Measurements from ENCODE around the gene MYRF. TPM values are rescaled to one million over a fixed set of nuclear protein-coding genes. Genes with fewer than 3 reads are reported as not detected.
A peak's percentile ranks its signal among the peaks of the same experiment; 100 is the strongest.

Gene MYRF
- total and polyA plus RNA-seq, 2 of the 4 experiments (the other 2 are of a cell fraction), result 1.6 to 10.7 TPM

- TF ChIP-seq MXI1 (IDR thresholded peaks at IDR 0.05; ENCODE audit: borderline replicate concordance, low read depth, low read length) (peak; percentile 83), CEBPB (IDR thresholded peaks at IDR 0.05; ENCODE audit: low read depth, low read length) (no peak), BHLHE40 (IDR thresholded peaks at IDR 0.05; ENCODE audit: low read depth, low read length) (peak; percentile 80)
Measured at GRCh38 chr11:61792310-61793082, 40.1 kb downstream of the MYRF start, which contains the start of the genes FEN1 and TMEM258 (continued).

GRCh38 chr11:61793083-61793828 is 40.8 kb downstream of the MYRF start:
- Histone ChIP-seq H2AK9ac (replicated peaks; ENCODE audit: low read depth, low read length, poor library complexity) (peak overlapping the region; percentile 99), H3K4me2 (ENCODE audit: low read depth, low read length) (peak overlapping the region; percentile 98), H3K18ac (ENCODE audit: low read depth, low read length) (no peak overlapping the region), H3K36me3 (ENCODE audit: control insufficient read depth, insufficient read depth, low read length) (peaks cover 28% of the 10 kb centered on the region), H2AFZ (replicated peaks; ENCODE audit: low read length, poor library complexity) (peak overlapping the region; percentile 100), H3K23ac (ENCODE audit: low read depth, low read length) (peak overlapping the region; percentile 55), H3K27me3 (ENCODE audit: control insufficient read depth, insufficient read depth, low read length) (no peaks in the 10 kb centered on the region), H2BK120ac (ENCODE audit: low read depth, low read length) (no peak overlapping the region), H4K5ac (ENCODE audit: low read depth, low read length) (peak overlapping the region; percentile 42; the same call in 1 of the 2 replicates), H4K8ac (ENCODE audit: low read depth in 2 of 2, low read length in 2 of 2) (peak overlapping the region; percentile 70 to 90; a peak in 3 of 4 replicates), H4K20me1 (ENCODE audit: insufficient read depth, low read length) (peaks cover 3% of the 10 kb centered on the region), H3K56ac (ENCODE audit: extremely low read depth, insufficient read depth, low read length) (peak overlapping the region; percentile 75), H3K9ac (ENCODE audit: low read depth, low read length) (peak overlapping the region; percentile 99), H3K4me3 (ENCODE audit: insufficient read depth, low read depth, low read length) (peak overlapping the region; percentile 74), H3K79me1 (ENCODE audit: low read depth in 1 of 2, low read length in 2 of 2) (peaks cover 32 to 66% of the 10 kb centered on the region in 2 experiments), H4K91ac (ENCODE audit: insufficient read depth, low read depth, low read length) (peak overlapping the region; percentile 75), H3K9me1 (ENCODE audit: insufficient read depth, low read length) (no peaks in the 10 kb centered on the region), H3K14ac (replicated peaks; ENCODE audit: low read depth, low read length) (peak overlapping the region; percentile 46), H2AK5ac (ENCODE audit: low read depth, low read length) (peak overlapping the region; percentile 85), H2BK20ac (ENCODE audit: low read depth, low read length) (no peak overlapping the region), H3K4ac (ENCODE audit: low read depth, low read length) (peak overlapping the region; percentile 72), H3K27ac (ENCODE audit: insufficient read depth, low read length) (peak overlapping the region; percentile 98), H3K9me3 (ENCODE audit: control insufficient read depth, insufficient read depth, low read length) (no peaks in the 10 kb centered on the region), H2BK15ac (ENCODE audit: low read depth, low read length) (no peak overlapping the region), H3K4me1 (ENCODE audit: control insufficient read depth, insufficient read depth, low read length) (peaks cover 3% of the 10 kb centered on the region), H2BK5ac (ENCODE audit: low read depth, low read length, poor library complexity, severe bottlenecking) (no peak overlapping the region)
- dilution Hi-C loops (cut with HindIII; ENCODE audit: low sequenced_read_pairs, unreplicated experiment), result no loop called here
- no peak for DNase-seq
- ChIA-PET CTCF (no interaction called here), POLR2A (ENCODE audit: unreplicated experiment) (interaction anchor here (0.5 to 0.6 kb wide), 2 partner anchors 28 to 168 kb away, joined by 3 read pairs; no protein-coding TSS in a partner anchor)
- peak; percentile 15 for ATAC-seq (ENCODE audit: low read depth)
- no TSS peak for BruUV-seq (replicated peaks)
- intact Hi-C loops (cut with micrococcal nuclease), result no loop called here
- WGBS, 2 experiments (ENCODE audit: extremely low coverage in 2 of 2, insufficient read length in 1 of 2), result 0% methylated on average over 3 of the region's 29 CpGs; no CpG with 5 or more reads in 1 of the 2 experiments
- in situ Hi-C loops (cut with MboI; ENCODE audit: low sequenced_read_pairs), result loop anchor here (10.0 kb wide), 1 partner anchor 312 kb away; no protein-coding TSS in a partner anchor
- TF ChIP-seq MAFK (IDR thresholded peaks at IDR 0.05; ENCODE audit: low read depth, low read length) (no peak), MAZ (IDR thresholded peaks at IDR 0.05; ENCODE audit: borderline replicate concordance, low read depth, low read length) (no peak), RFX5 (IDR thresholded peaks at IDR 0.05; ENCODE audit: low read depth, low read length) (no peak), RCOR1 (IDR thresholded peaks at IDR 0.05; ENCODE audit: insufficient replicate concordance, low read length) (no peak), BHLHE40 (IDR thresholded peaks at IDR 0.05; ENCODE audit: low read depth, low read length) (no peak), CHD1 (IDR thresholded peaks at IDR 0.05; ENCODE audit: low read depth, low read length) (no peak), RAD21 (IDR thresholded peaks at IDR 0.05; ENCODE audit: low read length) (no peak), MXI1 (IDR thresholded peaks at IDR 0.05; ENCODE audit: borderline replicate concordance, low read depth, low read length) (no peak), POLR2A (IDR thresholded peaks at IDR 0.05; ENCODE audit: low read depth, low read length) (no peak), CEBPB (IDR thresholded peaks at IDR 0.05; ENCODE audit: low read depth, low read length) (no peak), FOS (IDR thresholded peaks at IDR 0.05; ENCODE audit: low read depth, low read length) (no peak), NFE2L2 (IDR thresholded peaks at IDR 0.05; ENCODE audit: low read depth, low read length) (no peak)
- TF ChIP-seq, protein P1, sequence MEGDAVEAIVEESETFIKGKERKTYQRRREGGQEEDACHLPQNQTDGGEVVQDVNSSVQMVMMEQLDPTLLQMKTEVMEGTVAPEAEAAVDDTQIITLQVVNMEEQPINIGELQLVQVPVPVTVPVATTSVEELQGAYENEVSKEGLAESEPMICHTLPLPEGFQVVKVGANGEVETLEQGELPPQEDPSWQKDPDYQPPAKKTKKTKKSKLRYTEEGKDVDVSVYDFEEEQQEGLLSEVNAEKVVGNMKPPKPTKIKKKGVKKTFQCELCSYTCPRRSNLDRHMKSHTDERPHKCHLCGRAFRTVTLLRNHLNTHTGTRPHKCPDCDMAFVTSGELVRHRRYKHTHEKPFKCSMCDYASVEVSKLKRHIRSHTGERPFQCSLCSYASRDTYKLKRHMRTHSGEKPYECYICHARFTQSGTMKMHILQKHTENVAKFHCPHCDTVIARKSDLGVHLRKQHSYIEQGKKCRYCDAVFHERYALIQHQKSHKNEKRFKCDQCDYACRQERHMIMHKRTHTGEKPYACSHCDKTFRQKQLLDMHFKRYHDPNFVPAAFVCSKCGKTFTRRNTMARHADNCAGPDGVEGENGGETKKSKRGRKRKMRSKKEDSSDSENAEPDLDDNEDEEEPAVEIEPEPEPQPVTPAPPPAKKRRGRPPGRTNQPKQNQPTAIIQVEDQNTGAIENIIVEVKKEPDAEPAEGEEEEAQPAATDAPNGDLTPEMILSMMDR (conservative IDR thresholded peaks at IDR 0.05; ENCODE audit: low read depth, low read length), result no peak
